ENCODE results near the gene GRID2.

The GRID2 gene

GRCh38 chr4:92359491-92359890 is 55.7 kb downstream of the GRID2 start:
- H3K4me1 ChIP-seq, result no peaks in the 10 kb centered on the region

GRCh38 chr4:92362028-92362427 is 58.3 kb downstream of the GRID2 start:
- Histone ChIP-seq H3K4me2 (ENCODE audit: low read length) (no peak overlapping the region), H3K9ac (no peak overlapping the region), H3K4me1 (no peaks in the 10 kb centered on the region), H3K79me2 (no peaks in the 10 kb centered on the region), H3K27ac (no peak overlapping the region), H3K27me3 (ENCODE audit: control insufficient read depth, insufficient read depth, low read length) (no peaks in the 10 kb centered on the region), H3K4me3 (ENCODE audit: low read depth, low read length) (no peak overlapping the region), H2AFZ (no peak overlapping the region), H3K9me3 (ENCODE audit: control insufficient read depth, low read length) (no peaks in the 10 kb centered on the region), H3K36me3 (ENCODE audit: control insufficient read depth, insufficient read depth, low read length) (no peaks in the 10 kb centered on the region)
- no peak for TF ChIP-seq CTCF (IDR thresholded peaks at IDR 0.05)

More at GRCh38 chr4:92359491-92359890, 55.7 kb downstream of the GRID2 start:
- H3K9me3 ChIP-seq (ENCODE audit: control insufficient read depth, low read length), result no peaks in the 10 kb centered on the region
- H3K27ac ChIP-seq, result no peak overlapping the region
- H3K27me3 ChIP-seq (ENCODE audit: control insufficient read depth, insufficient read depth, low read length), result no peaks in the 10 kb centered on the region
- no peak overlapping the region for H3K9ac ChIP-seq
- no peak overlapping the region for H3K4me2 ChIP-seq (ENCODE audit: low read length)
- no peak for TF ChIP-seq CTCF (IDR thresholded peaks at IDR 0.05)
- no peaks in the 10 kb centered on the region for H3K79me2 ChIP-seq
- H2AFZ ChIP-seq, result no peak overlapping the region
- H3K36me3 ChIP-seq (ENCODE audit: control insufficient read depth, insufficient read depth, low read length), result no peaks in the 10 kb centered on the region
- H3K4me3 ChIP-seq (ENCODE audit: low read depth, low read length), result no peak overlapping the region

GRCh38 chr4:92368653-92369052 is 64.9 kb downstream of the GRID2 start:
- Histone ChIP-seq H2AFZ (no peak overlapping the region), H3K27ac (no peak overlapping the region), H3K79me2 (no peaks in the 10 kb centered on the region), H3K36me3 (ENCODE audit: control insufficient read depth, insufficient read depth, low read length) (no peaks in the 10 kb centered on the region), H3K9me3 (ENCODE audit: control insufficient read depth, low read length) (no peaks in the 10 kb centered on the region), H3K27me3 (ENCODE audit: control insufficient read depth, insufficient read depth, low read length) (no peaks in the 10 kb centered on the region), H3K9ac (no peak overlapping the region), H3K4me1 (no peaks in the 10 kb centered on the region), H3K4me3 (ENCODE audit: low read depth, low read length) (no peak overlapping the region), H3K4me2 (ENCODE audit: low read length) (no peak overlapping the region)
- no peak for TF ChIP-seq CTCF (IDR thresholded peaks at IDR 0.05)

GRCh38 chr4:92381616-92382015 is 77.8 kb downstream of the GRID2 start:
- H3K36me3 ChIP-seq (ENCODE audit: control insufficient read depth, insufficient read depth, low read length), result no peaks in the 10 kb centered on the region
- no peak for TF ChIP-seq CTCF (IDR thresholded peaks at IDR 0.05)

GRCh38 chr4:92382128-92382527 is 78.4 kb downstream of the GRID2 start:
- Histone ChIP-seq H2AFZ (no peak overlapping the region), H3K9me3 (ENCODE audit: control insufficient read depth, low read length) (no peaks in the 10 kb centered on the region), H3K9ac (no peak overlapping the region), H3K27me3 (ENCODE audit: control insufficient read depth, insufficient read depth, low read length) (no peaks in the 10 kb centered on the region), H3K4me1 (no peaks in the 10 kb centered on the region), H3K4me3 (ENCODE audit: low read depth, low read length) (no peak overlapping the region), H3K79me2 (no peaks in the 10 kb centered on the region), H3K4me2 (ENCODE audit: low read length) (no peak overlapping the region), H3K36me3 (ENCODE audit: control insufficient read depth, insufficient read depth, low read length) (no peaks in the 10 kb centered on the region), H3K27ac (no peak overlapping the region)
- TF ChIP-seq CTCF (IDR thresholded peaks at IDR 0.05), result no peak

More at GRCh38 chr4:92381616-92382015, 77.8 kb downstream of the GRID2 start:
- no peak overlapping the region for H3K4me2 ChIP-seq (ENCODE audit: low read length)
- H3K27ac ChIP-seq, result no peak overlapping the region
- no peak overlapping the region for H3K9ac ChIP-seq
- H3K27me3 ChIP-seq (ENCODE audit: control insufficient read depth, insufficient read depth, low read length), result no peaks in the 10 kb centered on the region
- no peaks in the 10 kb centered on the region for H3K4me1 ChIP-seq
- H3K4me3 ChIP-seq (ENCODE audit: low read depth, low read length), result no peak overlapping the region
- no peaks in the 10 kb centered on the region for H3K9me3 ChIP-seq (ENCODE audit: control insufficient read depth, low read length)
- no peaks in the 10 kb centered on the region for H3K79me2 ChIP-seq
- H2AFZ ChIP-seq, result no peak overlapping the region
